ENCODE data around the gene PRADC1. TPM values are rescaled to one million over a fixed set of nuclear protein-coding genes. Genes with fewer than 3 reads are reported as not detected.
"Not testable (repeated sequence)": the region's sequence is repeated elsewhere in the genome, so short reads cannot be mapped to it uniquely, and the experiment has no call there.

Gene PRADC1
- total and polyA plus RNA-seq, 5 donors from 2014 or later: 7.0 to 35.3 (median 32.4) TPM

DNA sequence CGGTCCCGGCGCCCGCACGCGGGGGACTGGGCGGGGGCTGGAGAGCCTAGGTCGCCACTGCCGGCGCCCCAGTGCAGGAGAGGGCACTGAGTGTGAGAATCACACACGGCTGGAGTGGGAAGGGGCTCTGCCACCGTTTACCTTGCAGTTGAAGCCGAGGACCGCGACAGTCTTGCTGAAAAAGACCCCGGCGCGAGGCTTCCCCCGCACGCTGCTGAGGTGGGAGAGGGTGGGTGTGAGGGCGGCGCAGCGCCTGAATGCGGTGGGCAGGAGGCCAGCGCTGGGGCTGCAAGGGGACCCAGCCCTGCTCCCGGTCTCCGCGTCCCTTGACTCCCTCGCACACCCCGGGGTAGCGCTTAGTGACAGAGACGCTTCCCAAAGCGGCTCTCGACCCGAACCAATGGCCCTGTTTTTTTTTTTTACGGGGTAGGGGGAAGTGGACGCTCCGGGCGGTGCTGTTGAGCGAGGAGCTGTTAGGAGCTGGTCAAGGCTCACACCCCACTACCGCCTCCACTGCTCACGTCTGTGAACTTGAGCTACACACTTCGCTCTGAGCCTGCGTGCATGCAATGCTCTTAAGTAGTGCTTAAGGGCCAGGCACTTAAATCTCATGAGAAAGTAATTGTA, 29.9 kb downstream of the PRADC1 start:
- Histone ChIP-seq H3K4me3 (ENCODE audit: low read depth, low read length) (no peak overlapping the region), H3K4me1 (ENCODE audit: control insufficient read depth, insufficient read depth, low read length, poor library complexity, severe bottlenecking) (peaks cover 13% of the 10 kb centered on the region), H3K36me3 (ENCODE audit: control insufficient read depth, insufficient read depth, low read length) (no peaks in the 10 kb centered on the region), H3K27ac (ENCODE audit: insufficient read depth, low read length, poor library complexity, severe bottlenecking) (no peak overlapping the region), H3K27me3 (ENCODE audit: control insufficient read depth, insufficient read depth, low read length) (peaks cover 23% of the 10 kb centered on the region), H3K9me3 (ENCODE audit: control insufficient read depth in 2 of 2, low read length in 2 of 2) (no peaks in the 10 kb centered on the region)
- Mint-ChIP-seq H3K27me3 (peaks cover 80% of the 10 kb centered on the region), H3K36me3 (no peaks in the 10 kb centered on the region), H3K9me3 (peaks cover 0 to 5% (median 0%) of the 10 kb centered on the region in 7 donors), H3K27ac (no peak overlapping the region), H3K4me3 (peak overlapping the region in 2 of 4 donors; percentile 44 to 60), H3K4me1 (peaks cover 0 to 13% (median 5%) of the 10 kb centered on the region in 4 donors)
- DNase-seq (no peak), ATAC-seq (ENCODE audit: low read depth in 2 of 2) (peak in 1 of 2 donors; percentile 20)

DNA sequence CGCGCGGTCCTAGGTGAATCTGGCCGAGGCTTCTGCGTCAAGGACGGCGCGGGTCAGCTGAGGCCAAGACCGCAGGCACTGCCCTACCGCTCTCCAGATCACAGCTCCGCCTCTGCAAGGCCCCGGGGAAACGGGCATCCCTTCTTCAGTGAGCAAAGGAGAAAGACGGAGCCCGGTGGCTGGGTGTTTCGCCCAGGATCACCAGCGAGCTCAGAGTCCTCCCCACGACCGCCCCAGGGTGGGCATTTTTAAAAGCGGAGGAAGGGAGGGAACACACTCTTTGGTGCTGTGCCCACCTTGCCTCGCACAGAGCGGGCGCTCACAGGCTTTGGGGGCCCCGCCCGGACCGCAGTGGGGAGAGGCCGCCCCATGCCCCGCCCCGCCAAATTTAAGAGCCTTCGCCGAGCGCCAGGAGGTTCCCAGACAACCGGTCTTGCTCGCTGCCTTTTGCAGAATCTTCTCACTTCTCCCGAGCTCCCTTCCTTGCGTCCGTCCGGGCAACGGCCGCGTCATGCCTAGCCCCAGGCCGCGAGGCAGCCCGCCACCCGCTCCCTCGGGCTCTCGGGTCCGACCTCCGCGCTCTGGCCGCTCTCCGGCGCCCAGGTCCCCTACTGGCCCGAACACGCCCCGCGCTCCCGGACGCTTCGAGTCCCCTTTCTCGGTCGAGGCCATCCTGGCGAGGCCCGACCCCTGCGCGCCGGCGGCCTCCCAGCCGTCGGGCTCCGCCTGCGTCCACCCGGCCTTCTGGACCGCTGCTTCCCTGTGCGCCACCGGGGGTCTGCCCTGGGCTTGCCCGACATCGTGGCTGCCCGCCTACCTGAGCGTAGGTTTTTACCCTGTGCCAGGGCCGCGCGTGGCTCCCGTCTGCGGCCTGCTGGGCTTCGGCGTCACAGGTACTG, 30.6 kb downstream of the PRADC1 start, which contains the start of gene NOTO:
Gene NOTO (plus strand): TSS at position 419 of the 899 bp plus-strand sequence. CDS start 93 bp downstream, at position 512.
- ATAC-seq (ENCODE audit: low read depth in 2 of 2): no peak

GRCh38 chr2:73200281-73200680, 32.8 kb downstream of the PRADC1 start:
- Mint-ChIP-seq H3K27me3 (peaks cover 82% of the 10 kb centered on the region), H3K4me1 (peaks cover 0 to 13% (median 5%) of the 10 kb centered on the region in 4 donors)
- H3K9me3 ChIP-seq (ENCODE audit: control insufficient read depth in 2 of 2, low read length in 2 of 2); ATAC-seq (ENCODE audit: low read depth in 2 of 2); H3K4me3 Mint-ChIP-seq; H3K36me3 Mint-ChIP-seq; H3K27ac Mint-ChIP-seq; H3K9me3 Mint-ChIP-seq; H3K27ac ChIP-seq (ENCODE audit: insufficient read depth, low read length, poor library complexity, severe bottlenecking); H3K36me3 ChIP-seq (ENCODE audit: control insufficient read depth, insufficient read depth, low read length); H3K4me3 ChIP-seq (ENCODE audit: low read depth, low read length); DNase-seq: not testable (repeated sequence)
- Histone ChIP-seq H3K4me1 (ENCODE audit: control insufficient read depth, insufficient read depth, low read length, poor library complexity, severe bottlenecking) (peaks cover 13% of the 10 kb centered on the region), H3K27me3 (ENCODE audit: control insufficient read depth, insufficient read depth, low read length) (peaks cover 27% of the 10 kb centered on the region)

More for the DNA sequence above, 30.6 kb downstream of the PRADC1 start, which contains the start of gene NOTO:
- H3K27ac ChIP-seq (ENCODE audit: insufficient read depth, low read length, poor library complexity, severe bottlenecking): no peak within 1 kb of the TSS
- Mint-ChIP-seq H3K36me3 (no peaks in the 10 kb centered on the region), H3K4me3 (peak within 1 kb of the TSS; percentile 6 to 68 (median 58)), H3K9me3 (peaks cover 0 to 5% (median 0%) of the 10 kb centered on the region in 7 donors), H3K27ac (no peak within 1 kb of the TSS), H3K27me3 (peaks cover 77% of the 10 kb centered on the region), H3K4me1 (peaks cover 0 to 13% (median 5%) of the 10 kb centered on the region in 4 donors)
- peaks cover 13% of the 10 kb centered on the region for H3K4me1 ChIP-seq (ENCODE audit: control insufficient read depth, insufficient read depth, low read length, poor library complexity, severe bottlenecking)
- H3K4me3 ChIP-seq (ENCODE audit: low read depth, low read length): no peak within 1 kb of the TSS
- peaks cover 28% of the 10 kb centered on the region for H3K27me3 ChIP-seq (ENCODE audit: control insufficient read depth, insufficient read depth, low read length)
- no peaks in the 10 kb centered on the region for H3K9me3 ChIP-seq (ENCODE audit: control insufficient read depth in 2 of 2, low read length in 2 of 2)
- H3K36me3 ChIP-seq (ENCODE audit: control insufficient read depth, insufficient read depth, low read length): no peaks in the 10 kb centered on the region
- DNase-seq: peak in 1 of 3 donors; percentile 8

DNA sequence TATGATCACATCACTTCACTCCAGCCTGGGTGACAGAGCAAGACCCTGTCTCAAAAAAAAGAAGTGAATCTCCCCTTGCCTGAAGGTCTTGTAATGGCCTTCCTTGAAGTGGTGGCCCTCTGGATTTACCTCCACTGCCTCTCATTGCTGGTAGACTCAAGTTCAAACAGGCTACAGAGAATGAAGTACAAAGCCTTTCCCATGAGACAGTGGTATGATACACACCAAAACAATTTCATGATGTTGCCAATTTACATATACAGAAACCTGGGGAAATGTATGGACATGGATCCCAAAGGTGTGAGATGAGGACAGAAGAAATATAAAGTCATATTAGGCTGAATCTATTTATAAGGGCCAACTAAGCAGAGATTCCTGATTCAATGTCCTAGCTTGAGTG, 35.5 kb downstream of the PRADC1 start:
- DNase-seq (no peak), ATAC-seq (ENCODE audit: low read depth in 2 of 2) (no peak)
- Histone ChIP-seq H3K4me1 (ENCODE audit: control insufficient read depth, insufficient read depth, low read length, poor library complexity, severe bottlenecking) (peaks cover 4% of the 10 kb centered on the region), H3K36me3 (ENCODE audit: control insufficient read depth, insufficient read depth, low read length) (no peaks in the 10 kb centered on the region), H3K27me3 (ENCODE audit: control insufficient read depth, insufficient read depth, low read length) (peaks cover 27% of the 10 kb centered on the region), H3K27ac (ENCODE audit: insufficient read depth, low read length, poor library complexity, severe bottlenecking) (no peak overlapping the region), H3K9me3 (ENCODE audit: control insufficient read depth in 2 of 2, low read length in 2 of 2) (no peaks in the 10 kb centered on the region), H3K4me3 (ENCODE audit: low read depth, low read length) (no peak overlapping the region)
- Mint-ChIP-seq H3K36me3 (no peaks in the 10 kb centered on the region), H3K4me1 (peaks cover 0 to 7% (median 3%) of the 10 kb centered on the region in 4 donors), H3K27me3 (peaks cover 67% of the 10 kb centered on the region), H3K4me3 (no peak overlapping the region), H3K9me3 (peaks cover 0 to 2% (median 0%) of the 10 kb centered on the region in 7 donors), H3K27ac (no peak overlapping the region)

- H3K9me3 ChIP-seq (ENCODE audit: control insufficient read depth in 2 of 2, low read length in 2 of 2): no peaks in the 10 kb centered on the region
- no peak overlapping the region for H3K4me3 ChIP-seq (ENCODE audit: low read depth, low read length)
- no peaks in the 10 kb centered on the region for H3K36me3 ChIP-seq (ENCODE audit: control insufficient read depth, insufficient read depth, low read length)
- no peaks in the 10 kb centered on the region for H3K4me1 Mint-ChIP-seq
- no peaks in the 10 kb centered on the region for H3K36me3 Mint-ChIP-seq
- H3K4me1 ChIP-seq (ENCODE audit: control insufficient read depth, insufficient read depth, low read length, poor library complexity, severe bottlenecking): no peaks in the 10 kb centered on the region
- ATAC-seq (ENCODE audit: low read depth in 2 of 2): no peak
- H3K4me3 Mint-ChIP-seq: no peak overlapping the region
- peaks cover 6% of the 10 kb centered on the region for H3K27me3 ChIP-seq (ENCODE audit: control insufficient read depth, insufficient read depth, low read length)
- H3K27ac Mint-ChIP-seq: no peak overlapping the region
- no peak overlapping the region for H3K27ac ChIP-seq (ENCODE audit: insufficient read depth, low read length, poor library complexity, severe bottlenecking)
- no peak for DNase-seq
- H3K27me3 Mint-ChIP-seq: peaks cover 37% of the 10 kb centered on the region
- H3K9me3 Mint-ChIP-seq: peaks cover 0 to 6% (median 0%) of the 10 kb centered on the region in 7 donors
Measured at GRCh38 chr2:73187549-73187948, 45.5 kb downstream of the PRADC1 start.

DNA sequence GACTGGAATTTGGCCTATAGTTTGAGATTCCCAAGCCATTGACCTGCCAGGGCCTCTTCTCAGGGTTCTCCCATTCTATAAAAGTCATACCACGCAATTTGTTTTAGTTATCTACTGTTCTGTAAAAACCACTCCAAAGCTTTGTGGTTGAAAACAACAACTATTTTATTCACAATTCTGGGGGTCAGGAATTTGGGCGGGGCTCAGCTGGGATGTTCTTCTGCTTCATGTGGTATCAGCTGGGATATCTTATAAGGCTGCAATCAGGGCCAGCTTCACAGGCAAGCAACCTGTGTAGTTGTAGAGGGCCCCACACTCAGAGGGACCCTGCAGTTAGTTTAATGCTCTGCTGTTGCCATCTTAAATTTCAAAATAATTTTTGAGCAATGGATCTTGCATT, 47.1 kb downstream of the PRADC1 start:
- Histone ChIP-seq H3K4me1 (ENCODE audit: control insufficient read depth, insufficient read depth, low read length, poor library complexity, severe bottlenecking) (no peaks in the 10 kb centered on the region), H3K4me3 (ENCODE audit: low read depth, low read length) (no peak overlapping the region), H3K27me3 (ENCODE audit: control insufficient read depth, insufficient read depth, low read length) (peaks cover 4% of the 10 kb centered on the region), H3K27ac (ENCODE audit: insufficient read depth, low read length, poor library complexity, severe bottlenecking) (no peak overlapping the region), H3K9me3 (ENCODE audit: control insufficient read depth in 2 of 2, low read length in 2 of 2) (no peaks in the 10 kb centered on the region), H3K36me3 (ENCODE audit: control insufficient read depth, insufficient read depth, low read length) (no peaks in the 10 kb centered on the region)
- ATAC-seq (ENCODE audit: low read depth in 2 of 2) (no peak), DNase-seq (no peak)
- H3K4me1 Mint-ChIP-seq: no peaks in the 10 kb centered on the region
- H3K36me3 Mint-ChIP-seq: no peaks in the 10 kb centered on the region
- H3K4me3 Mint-ChIP-seq: no peak overlapping the region
- no peak overlapping the region for H3K27ac Mint-ChIP-seq
- peaks cover 44% of the 10 kb centered on the region for H3K27me3 Mint-ChIP-seq
- peaks cover 0 to 6% (median 0%) of the 10 kb centered on the region in 7 donors for H3K9me3 Mint-ChIP-seq

Data from CD4-positive, CD25-positive, alpha-beta regulatory T cell (primary cell).